ENCODE data around the gene TMEM187. TPM values are rescaled to one million over a fixed set of nuclear protein-coding genes. Genes with fewer than 3 reads are reported as not detected.

The TMEM187 gene
- total RNA-seq, 1 donor from 2014 or later: 6.7 TPM

DNA sequence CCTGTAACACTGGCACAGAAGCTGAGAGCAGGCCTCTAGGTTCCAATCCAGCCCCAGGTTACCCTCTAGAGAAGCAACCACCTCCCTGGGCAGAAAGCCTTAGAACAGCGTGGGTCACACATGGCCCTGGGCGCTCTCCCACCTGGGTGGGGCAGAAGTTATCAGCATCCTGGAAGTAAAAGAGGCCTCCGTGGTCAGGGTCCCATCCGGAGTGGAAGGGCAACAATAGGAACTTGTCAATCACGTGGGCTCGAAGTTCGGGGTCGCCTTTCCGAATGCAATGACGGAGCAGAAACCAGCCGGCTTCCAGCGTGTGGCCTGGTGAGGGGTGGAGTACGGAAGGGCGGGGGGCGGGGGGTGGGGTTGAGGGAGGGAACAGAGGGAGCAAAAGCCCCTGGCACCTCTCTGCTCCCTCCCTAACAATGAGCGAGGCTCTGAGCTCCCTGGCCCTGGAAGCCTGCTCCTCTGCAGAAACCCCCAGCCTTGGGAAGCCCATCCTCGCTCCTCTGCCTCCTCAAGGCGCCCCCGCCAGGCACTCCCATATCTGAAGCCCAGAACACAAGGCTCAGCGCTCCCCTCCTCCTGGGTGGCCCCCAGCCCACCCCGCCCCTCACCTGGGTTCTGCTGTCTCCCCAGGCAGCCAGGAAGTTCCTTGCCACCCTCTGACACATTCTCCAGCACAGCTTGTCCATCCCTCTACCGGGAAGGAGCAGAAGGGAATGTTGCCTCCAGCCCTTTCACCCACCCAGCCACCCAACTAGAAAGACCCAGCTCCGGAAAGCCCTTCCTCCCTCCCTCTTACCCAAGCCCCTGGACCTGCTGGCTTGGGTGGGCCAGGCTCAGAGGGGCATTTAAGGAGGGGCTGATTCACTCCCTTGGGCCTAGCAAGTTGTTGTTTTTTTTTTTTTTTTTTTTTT, 31.0 kb upstream of the TMEM187 start:
- Mint-ChIP-seq H3K4me3 (ENCODE audit: unreplicated experiment) (no peak overlapping the region), H3K36me3 (ENCODE audit: unreplicated experiment) (no peaks in the 10 kb centered on the region), H3K27me3 (ENCODE audit: unreplicated experiment) (no peaks in the 10 kb centered on the region), H3K4me1 (ENCODE audit: low read depth, unreplicated experiment) (no peaks in the 10 kb centered on the region), H3K27ac (ENCODE audit: unreplicated experiment) (no peak overlapping the region), H3K9me3 (ENCODE audit: unreplicated experiment) (no peaks in the 10 kb centered on the region)
- TF ChIP-seq, protein P1, sequence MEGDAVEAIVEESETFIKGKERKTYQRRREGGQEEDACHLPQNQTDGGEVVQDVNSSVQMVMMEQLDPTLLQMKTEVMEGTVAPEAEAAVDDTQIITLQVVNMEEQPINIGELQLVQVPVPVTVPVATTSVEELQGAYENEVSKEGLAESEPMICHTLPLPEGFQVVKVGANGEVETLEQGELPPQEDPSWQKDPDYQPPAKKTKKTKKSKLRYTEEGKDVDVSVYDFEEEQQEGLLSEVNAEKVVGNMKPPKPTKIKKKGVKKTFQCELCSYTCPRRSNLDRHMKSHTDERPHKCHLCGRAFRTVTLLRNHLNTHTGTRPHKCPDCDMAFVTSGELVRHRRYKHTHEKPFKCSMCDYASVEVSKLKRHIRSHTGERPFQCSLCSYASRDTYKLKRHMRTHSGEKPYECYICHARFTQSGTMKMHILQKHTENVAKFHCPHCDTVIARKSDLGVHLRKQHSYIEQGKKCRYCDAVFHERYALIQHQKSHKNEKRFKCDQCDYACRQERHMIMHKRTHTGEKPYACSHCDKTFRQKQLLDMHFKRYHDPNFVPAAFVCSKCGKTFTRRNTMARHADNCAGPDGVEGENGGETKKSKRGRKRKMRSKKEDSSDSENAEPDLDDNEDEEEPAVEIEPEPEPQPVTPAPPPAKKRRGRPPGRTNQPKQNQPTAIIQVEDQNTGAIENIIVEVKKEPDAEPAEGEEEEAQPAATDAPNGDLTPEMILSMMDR (IDR thresholded peaks at IDR 0.05; ENCODE audit: partially characterized antibody, unreplicated experiment): no peak
- no peak for DNase-seq

DNA sequence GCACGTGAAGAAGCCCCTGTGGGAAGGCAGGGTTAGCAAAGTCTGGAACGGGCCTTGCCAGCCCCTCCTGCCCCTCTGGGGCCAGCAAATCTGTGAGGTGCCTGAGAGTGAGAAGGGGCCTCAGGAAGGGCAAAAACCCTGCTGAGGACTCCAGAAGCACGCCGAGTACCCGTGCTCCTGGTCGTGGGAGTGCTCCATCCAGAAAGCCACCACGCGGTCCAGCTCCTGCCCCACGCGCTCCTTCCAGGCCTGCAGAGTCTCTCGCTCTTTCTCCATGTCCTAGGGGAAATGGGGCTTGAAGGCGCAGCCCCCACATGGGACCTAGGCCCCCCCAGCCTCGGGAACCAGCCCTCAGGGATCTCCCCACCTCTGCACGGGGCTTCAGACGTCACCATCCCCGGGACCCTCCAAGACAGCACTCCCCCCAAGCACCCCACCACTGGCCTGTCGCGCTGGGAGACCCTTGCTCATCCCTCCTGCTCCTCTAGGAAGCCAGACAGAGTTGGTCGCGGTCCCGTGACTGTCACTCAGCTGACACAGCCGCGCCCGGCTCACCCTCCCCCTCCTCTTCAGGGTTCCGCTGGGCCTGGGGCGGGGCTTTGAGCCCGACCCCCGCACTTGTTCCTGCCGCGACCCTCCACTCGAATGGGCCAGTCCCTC, 28.3 kb upstream of the TMEM187 start, which contains the start of gene RENBP:
TSS of gene RENBP (minus strand) at position 504 of the 660 bp plus-strand sequence. CDS start at position 471, 33 bp downstream.
- peaks cover 2% of the 10 kb centered on the region for H3K9me3 Mint-ChIP-seq (ENCODE audit: unreplicated experiment)
- no peak within 1 kb of the TSS for H3K27ac Mint-ChIP-seq (ENCODE audit: unreplicated experiment)
- H3K27me3 Mint-ChIP-seq (ENCODE audit: unreplicated experiment): peaks cover 3% of the 10 kb centered on the region
- TF ChIP-seq, protein P1 (IDR thresholded peaks at IDR 0.05; ENCODE audit: partially characterized antibody, unreplicated experiment): no peak
- no peaks in the 10 kb centered on the region for H3K36me3 Mint-ChIP-seq (ENCODE audit: unreplicated experiment)
- peak; percentile 64 for DNase-seq
- H3K4me1 Mint-ChIP-seq (ENCODE audit: low read depth, unreplicated experiment): peaks cover 3% of the 10 kb centered on the region
- peak within 1 kb of the TSS; percentile 79 for H3K4me3 Mint-ChIP-seq (ENCODE audit: unreplicated experiment)

DNA sequence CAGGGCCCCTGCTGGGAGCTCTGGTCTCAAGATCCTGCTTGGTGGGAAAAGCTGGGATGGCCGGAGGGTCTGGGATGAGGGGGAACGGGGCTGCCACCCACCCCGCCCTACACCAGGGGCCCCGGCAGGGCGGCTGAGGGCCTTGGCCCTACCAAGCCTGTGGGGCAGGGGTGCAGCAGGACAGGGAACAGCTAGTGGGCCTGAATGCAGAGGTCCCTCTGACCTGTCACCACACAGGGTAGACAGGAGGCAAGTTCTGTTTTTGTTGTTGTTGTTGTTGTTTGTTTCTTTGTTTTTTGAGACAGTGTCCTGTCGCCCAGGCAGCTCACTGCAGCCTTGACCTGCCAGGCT, 27.8 kb upstream of the TMEM187 start:
- Mint-ChIP-seq H3K4me1 (ENCODE audit: low read depth, unreplicated experiment) (peaks cover 3% of the 10 kb centered on the region), H3K27ac (ENCODE audit: unreplicated experiment) (no peak overlapping the region), H3K27me3 (ENCODE audit: unreplicated experiment) (peaks cover 3% of the 10 kb centered on the region), H3K36me3 (ENCODE audit: unreplicated experiment) (no peaks in the 10 kb centered on the region), H3K4me3 (ENCODE audit: unreplicated experiment) (no peak overlapping the region), H3K9me3 (ENCODE audit: unreplicated experiment) (peaks cover 2% of the 10 kb centered on the region)
- DNase-seq: no peak
- TF ChIP-seq, protein P1 (IDR thresholded peaks at IDR 0.05; ENCODE audit: partially characterized antibody, unreplicated experiment): no peak

DNA sequence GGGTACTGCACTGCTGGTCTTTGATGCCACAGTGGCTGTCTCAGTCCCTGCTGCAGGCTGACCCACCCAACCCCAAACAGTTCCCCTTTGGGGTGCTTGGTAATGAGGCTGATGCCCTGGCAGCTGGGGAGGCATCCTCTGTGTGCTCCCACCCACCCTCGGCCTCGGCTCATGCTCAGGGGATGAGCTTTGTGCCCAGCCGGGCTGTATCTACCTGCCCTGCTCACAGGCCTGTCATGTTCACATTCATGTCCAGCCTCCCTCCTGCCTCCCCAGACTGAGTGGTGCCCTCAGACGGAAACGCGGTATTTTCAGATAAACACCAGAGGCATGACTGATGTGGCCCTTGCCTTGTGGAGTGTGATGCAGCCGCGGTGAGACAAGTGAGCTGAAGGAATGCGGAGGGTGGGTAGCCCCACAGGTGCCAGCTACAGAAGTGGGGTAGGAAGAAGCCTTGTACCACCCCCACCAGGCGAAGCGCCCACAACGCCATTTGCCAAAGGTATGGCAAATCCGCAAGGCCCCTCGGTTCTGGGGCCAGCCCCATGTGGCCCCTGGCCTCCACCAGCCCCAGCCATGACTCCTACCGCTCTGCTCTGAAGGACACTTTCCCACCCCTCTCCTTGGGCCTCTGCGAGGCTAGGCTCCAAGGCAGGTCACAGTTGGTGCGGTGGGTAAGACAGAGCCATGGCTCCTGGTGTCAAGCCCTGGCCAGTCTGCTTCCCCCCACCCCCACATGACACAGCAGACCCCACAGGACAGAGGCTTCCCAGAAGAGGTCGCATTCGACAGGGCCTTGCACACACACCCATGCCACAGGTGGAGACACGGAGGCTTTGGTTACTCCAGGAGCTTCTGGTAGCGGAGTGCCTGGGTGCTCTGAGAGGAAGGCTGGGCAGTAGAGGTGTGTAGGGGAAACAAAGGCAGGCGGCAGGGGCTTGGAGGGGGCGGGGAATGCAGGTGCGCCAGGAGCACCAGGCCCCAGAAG, 26.3 kb upstream of the TMEM187 start:
- TF ChIP-seq, protein P1 (IDR thresholded peaks at IDR 0.05; ENCODE audit: partially characterized antibody, unreplicated experiment): no peak
- peaks cover 2% of the 10 kb centered on the region for H3K9me3 Mint-ChIP-seq (ENCODE audit: unreplicated experiment)
- DNase-seq: no peak
- peaks cover 3% of the 10 kb centered on the region for H3K4me1 Mint-ChIP-seq (ENCODE audit: low read depth, unreplicated experiment)
- H3K36me3 Mint-ChIP-seq (ENCODE audit: unreplicated experiment): no peaks in the 10 kb centered on the region
- peaks cover 3% of the 10 kb centered on the region for H3K27me3 Mint-ChIP-seq (ENCODE audit: unreplicated experiment)
- no peak overlapping the region for H3K4me3 Mint-ChIP-seq (ENCODE audit: unreplicated experiment)
- no peak overlapping the region for H3K27ac Mint-ChIP-seq (ENCODE audit: unreplicated experiment)

Measured in glutamatergic neuron (in vitro differentiated cells).